CD4-positive, alpha-beta T cell treated with Interleukin-2 at 100 ng/mL for 4 hours (primary cell): ENCODE measurements around the gene VPS11.
"Not testable (repeated sequence)": the region's sequence is repeated elsewhere in the genome, so short reads cannot be mapped to it uniquely, and the experiment has no call there.

ENCODE experiments used
- DNase-seq: peaks from one replicate; pipeline ENCODE4 v3.0.0-alpha.2; 2020; ENCODE audit warnings: low spot score

Gene VPS11

GRCh38 chr11:119067371-119068222 is at the start of gene VPS11:
Gene VPS11, plus strand, starts transcription at chr11:119067818. Its CDS starts 6 bp downstream, at chr11:119067824.
- peak; percentile 96 for DNase-seq

GRCh38 chr11:119018074-119018938 is 49.3 kb upstream of the VPS11 start, which contains the start of the genes RPS25 and TRAPPC4:
Gene RPS25, minus strand, starts transcription at chr11:119018343. Its CDS starts 59 bp downstream, at chr11:119018284.
Gene TRAPPC4, plus strand, starts transcription at chr11:119018766. Its CDS starts 30 bp downstream, at chr11:119018796.
- DNase-seq: peak; percentile 96

GRCh38 chr11:119019996-119020395 is 47.6 kb upstream of the VPS11 start:
- no peak for DNase-seq

GRCh38 chr11:119021631-119022030 is 46.0 kb upstream of the VPS11 start:
- no peak for DNase-seq

- DNase-seq: no peak
Observed at GRCh38 chr11:119023741-119024140, 43.9 kb upstream of the VPS11 start.

- DNase-seq: no peak
Observed at GRCh38 chr11:119024430-119025098, 43.1 kb upstream of the VPS11 start.

- no peak for DNase-seq
Observed at GRCh38 chr11:119025099-119025473, 42.5 kb upstream of the VPS11 start.

- no peak for DNase-seq
Observed at GRCh38 chr11:119025541-119025940, 42.1 kb upstream of the VPS11 start.

GRCh38 chr11:119025978-119026766 is 41.4 kb upstream of the VPS11 start:
- no peak for DNase-seq

- DNase-seq: no peak
Observed at GRCh38 chr11:119026970-119027369, 40.6 kb upstream of the VPS11 start.

- no peak for DNase-seq
Observed at GRCh38 chr11:119027561-119028345, 39.9 kb upstream of the VPS11 start.

- no peak for DNase-seq
Observed at GRCh38 chr11:119028346-119029068, 39.1 kb upstream of the VPS11 start.

- DNase-seq: no peak
Observed at GRCh38 chr11:119029069-119029339, 38.6 kb upstream of the VPS11 start.

GRCh38 chr11:119029340-119030028 is 38.1 kb upstream of the VPS11 start:
- DNase-seq: peak; percentile 9

GRCh38 chr11:119030029-119030328 is 37.6 kb upstream of the VPS11 start:
- no peak for DNase-seq

GRCh38 chr11:119030329-119031047 is 37.1 kb upstream of the VPS11 start, which contains the start of gene SLC37A4:
Gene SLC37A4, minus strand, starts transcription at chr11:119030877.
- DNase-seq: peak; percentile 100

GRCh38 chr11:119031912-119032280 is 35.7 kb upstream of the VPS11 start:
- no peak for DNase-seq

GRCh38 chr11:119033421-119033820 is 34.2 kb upstream of the VPS11 start:
- DNase-seq: not testable (repeated sequence)

GRCh38 chr11:119034813-119035212 is 32.8 kb upstream of the VPS11 start:
- no peak for DNase-seq
